Neural cell (in vitro differentiated cells): ENCODE measurements around the gene GALNT10. TPM values are rescaled to one million over a fixed set of nuclear protein-coding genes. Genes with fewer than 3 reads are reported as not detected.

Experiments
- H2AFZ ChIP-seq: fragments of 200-600, 300-800 bp; sonication (generic), shearing (Covaris generic); 2 replicates; pipeline ENCODE4 v1.6.0; 2014; ENCODE audit warnings: low read depth, mild to moderate bottlenecking, antibody characterized with exemption, low read length, moderate library complexity
- H3F3A ChIP-seq: fragments of 200-600 bp; shearing (Covaris generic); 2 replicates; pipeline ENCODE4 v1.6.1; 2016; ENCODE audit warnings: mild to moderate bottlenecking, moderate library complexity, mixed read lengths, antibody characterized with exemption, low read length; ENCODE audit not compliant: insufficient read depth, poor library complexity, severe bottlenecking
- H3K27ac ChIP-seq: fragments of 200-600, 300-800 bp; sonication (generic), shearing (Covaris generic); 2 replicates; pipeline ENCODE4 v1.5.1; 2014; ENCODE audit warnings: mild to moderate bottlenecking, low read length, moderate library complexity
- H3K27me3 ChIP-seq: fragments of 300-800, 200-600 bp; sonication (generic), shearing (Covaris generic); 2 replicates; pipeline ENCODE4 v1.6.0; 2014; ENCODE audit warnings: mild to moderate bottlenecking, low read depth, low read length, moderate library complexity; ENCODE audit not compliant: insufficient read depth
- H3K36me3 ChIP-seq: fragments of 300-800, 200-600 bp; sonication (generic), shearing (Covaris generic); 2 replicates; pipeline ENCODE4 v1.5.1; 2014; ENCODE audit warnings: mild to moderate bottlenecking, antibody characterized with exemption, low read length, moderate library complexity; ENCODE audit not compliant: insufficient read depth
- H3K4me2 ChIP-seq: fragments of 300-800, 200-600 bp; sonication (generic), shearing (Covaris generic); 2 replicates; pipeline ENCODE4 v1.6.0; 2014; ENCODE audit warnings: mild to moderate bottlenecking, low read length
- H3K4me3 ChIP-seq: fragments of 300-800, 200-600 bp; sonication (generic), shearing (Covaris generic); 2 replicates; pipeline ENCODE4 v1.5.1; 2014; ENCODE audit warnings: mild to moderate bottlenecking, low read length, moderate library complexity
- H3K79me2 ChIP-seq: fragments of 200-600 bp; shearing (Covaris generic); replicated peaks from 2 replicates; pipeline ENCODE4 v1.6.0; 2014; ENCODE audit warnings: mild to moderate bottlenecking, low read length, moderate library complexity; ENCODE audit not compliant: insufficient read depth
- H3K9ac ChIP-seq: fragments of 300-800, 200-600 bp; sonication (generic), shearing (Covaris generic); 2 replicates; pipeline ENCODE4 v1.6.1; 2016; ENCODE audit warnings: mild to moderate bottlenecking, low read length, mixed read lengths
- H3K9me2 ChIP-seq: fragments of 200-600 bp; shearing (Covaris generic); 2 replicates; pipeline ENCODE4 v1.6.1; 2016; ENCODE audit warnings: mild to moderate bottlenecking, low read length, mixed read lengths; ENCODE audit not compliant: insufficient read depth
- H3K9me3 ChIP-seq: fragments of 200-600, 300-800 bp; sonication (generic), shearing (Covaris generic); 2 replicates; pipeline ENCODE4 v1.6.1; 2016; ENCODE audit warnings: mild to moderate bottlenecking, mixed run types, low read length, moderate library complexity, mixed read lengths
- H4K20me1 ChIP-seq: fragments of 200-600 bp; shearing (Covaris generic); 2 replicates; pipeline ENCODE4 v1.6.1; 2016; ENCODE audit warnings: mild to moderate bottlenecking, mixed run types; ENCODE audit not compliant: insufficient read depth
- EP300 ChIP-seq: fragments of 450-650 bp; conservative IDR thresholded peaks from 2 replicates; pipeline ENCODE4 v1.6.1; 2014; ENCODE audit warnings: antibody characterized with exemption, mild to moderate bottlenecking, moderate library complexity; ENCODE audit not compliant: poor library complexity, severe bottlenecking
- EZH2 ChIP-seq: fragments of 200-600, 300-800 bp; shearing (Covaris generic), sonication (generic); IDR thresholded peaks from 2 replicates; pipeline ENCODE4 v1.6.1; 2014; ENCODE audit warnings: antibody characterized with exemption, low read length, borderline replicate concordance, mild to moderate bottlenecking; ENCODE audit not compliant: insufficient read depth, poor library complexity, severe bottlenecking
- MXI1 ChIP-seq: fragments of 450-650 bp; conservative IDR thresholded peaks from 2 replicates; pipeline ENCODE4 v1.6.1; 2014; ENCODE audit warnings: antibody characterized with exemption, mild to moderate bottlenecking; ENCODE audit not compliant: poor library complexity, severe bottlenecking
- POLR2AphosphoS5 ChIP-seq: IDR thresholded peaks from 2 replicates; pipeline ENCODE4 v1.6.1; 2012
- RAD21 ChIP-seq: fragments of 450-650 bp; conservative IDR thresholded peaks from 2 replicates; pipeline ENCODE4 v1.6.1; 2014; ENCODE audit warnings: antibody characterized with exemption, mild to moderate bottlenecking, moderate library complexity
- SMC3 ChIP-seq: fragments of 450-650 bp; conservative IDR thresholded peaks from 2 replicates; pipeline ENCODE4 v1.6.1; 2014; ENCODE audit warnings: antibody characterized with exemption, mild to moderate bottlenecking, moderate library complexity; ENCODE audit not compliant: poor library complexity
- TAF1 ChIP-seq: IDR thresholded peaks from 2 replicates; pipeline ENCODE4 v1.6.1; 2012; ENCODE audit warnings: low read depth
- polyA plus RNA-seq: library from polyadenylated mRNA; depleted of rRNA; stranded (reverse); fragments of >200 nt; gene quantifications from 2 replicates; pipeline ENCODE4 v1.2.3, GENCODE V29; 2014
- TF ChIP-seq, protein P1 (sequence below): IDR thresholded peaks from 2 replicates; pipeline ENCODE4 v1.6.1; 2012; ENCODE audit warnings: borderline replicate concordance
- TF ChIP-seq, protein P2 (sequence below): fragments of 450-650 bp; IDR thresholded peaks from 2 replicates; pipeline ENCODE4 v1.5.1; 2014; ENCODE audit warnings: antibody characterized with exemption, mild to moderate bottlenecking, moderate library complexity; ENCODE audit not compliant: poor library complexity, severe bottlenecking

GALNT10 gene
- polyA plus RNA-seq, 1 donor from 2014 or later, result 3.1 TPM

DNA sequence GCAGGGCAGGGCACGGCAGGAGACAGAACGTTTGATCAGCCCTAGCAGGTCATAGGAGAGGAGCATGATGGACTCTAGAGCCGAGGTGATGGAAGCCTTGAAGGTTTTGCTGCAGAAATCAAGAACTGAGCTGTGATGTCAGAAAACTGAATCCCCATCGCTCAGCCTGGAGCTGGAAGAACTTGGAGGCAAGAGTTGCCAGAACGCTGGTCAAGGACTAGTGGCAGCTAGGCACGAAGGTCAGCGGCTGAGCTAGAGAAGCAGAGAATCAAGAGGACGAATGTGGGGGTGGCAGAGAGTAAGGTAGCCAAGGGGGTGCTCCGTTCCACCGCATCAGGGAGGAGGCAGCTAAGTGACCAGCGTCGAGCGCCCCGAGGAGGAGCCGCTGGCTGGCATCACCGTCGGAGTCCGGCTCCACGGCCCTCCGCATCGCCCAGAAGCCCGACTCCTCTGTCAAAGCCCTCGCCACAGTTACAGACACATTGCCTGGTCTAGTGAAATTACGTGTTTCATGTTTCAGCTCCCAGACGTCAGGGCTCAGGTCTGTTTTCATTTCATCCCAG lies 1.2 kb upstream of the GALNT10 start:
- no peak overlapping the region for H3K27ac ChIP-seq
- no peak overlapping the region for H2AFZ ChIP-seq
- H3K79me2 ChIP-seq, result no peaks in the 10 kb centered on the region
- no peaks in the 10 kb centered on the region for H3K9me2 ChIP-seq
- H3K4me2 ChIP-seq, result peak overlapping the region; percentile 42
- H3K9me3 ChIP-seq, result no peaks in the 10 kb centered on the region
- H3K4me3 ChIP-seq, result peak overlapping the region; percentile 96
- no peaks in the 10 kb centered on the region for H3F3A ChIP-seq
- peak overlapping the region; percentile 58 for H3K9ac ChIP-seq
- peaks cover 16% of the 10 kb centered on the region for H3K27me3 ChIP-seq
- no peaks in the 10 kb centered on the region for H4K20me1 ChIP-seq
- TF ChIP-seq MXI1, result no peak
- no peak for TF ChIP-seq SMC3
- TF ChIP-seq EP300, result no peak
- TF ChIP-seq RAD21, result no peak
- TF ChIP-seq EZH2, result no peak
- TF ChIP-seq, protein P1, sequence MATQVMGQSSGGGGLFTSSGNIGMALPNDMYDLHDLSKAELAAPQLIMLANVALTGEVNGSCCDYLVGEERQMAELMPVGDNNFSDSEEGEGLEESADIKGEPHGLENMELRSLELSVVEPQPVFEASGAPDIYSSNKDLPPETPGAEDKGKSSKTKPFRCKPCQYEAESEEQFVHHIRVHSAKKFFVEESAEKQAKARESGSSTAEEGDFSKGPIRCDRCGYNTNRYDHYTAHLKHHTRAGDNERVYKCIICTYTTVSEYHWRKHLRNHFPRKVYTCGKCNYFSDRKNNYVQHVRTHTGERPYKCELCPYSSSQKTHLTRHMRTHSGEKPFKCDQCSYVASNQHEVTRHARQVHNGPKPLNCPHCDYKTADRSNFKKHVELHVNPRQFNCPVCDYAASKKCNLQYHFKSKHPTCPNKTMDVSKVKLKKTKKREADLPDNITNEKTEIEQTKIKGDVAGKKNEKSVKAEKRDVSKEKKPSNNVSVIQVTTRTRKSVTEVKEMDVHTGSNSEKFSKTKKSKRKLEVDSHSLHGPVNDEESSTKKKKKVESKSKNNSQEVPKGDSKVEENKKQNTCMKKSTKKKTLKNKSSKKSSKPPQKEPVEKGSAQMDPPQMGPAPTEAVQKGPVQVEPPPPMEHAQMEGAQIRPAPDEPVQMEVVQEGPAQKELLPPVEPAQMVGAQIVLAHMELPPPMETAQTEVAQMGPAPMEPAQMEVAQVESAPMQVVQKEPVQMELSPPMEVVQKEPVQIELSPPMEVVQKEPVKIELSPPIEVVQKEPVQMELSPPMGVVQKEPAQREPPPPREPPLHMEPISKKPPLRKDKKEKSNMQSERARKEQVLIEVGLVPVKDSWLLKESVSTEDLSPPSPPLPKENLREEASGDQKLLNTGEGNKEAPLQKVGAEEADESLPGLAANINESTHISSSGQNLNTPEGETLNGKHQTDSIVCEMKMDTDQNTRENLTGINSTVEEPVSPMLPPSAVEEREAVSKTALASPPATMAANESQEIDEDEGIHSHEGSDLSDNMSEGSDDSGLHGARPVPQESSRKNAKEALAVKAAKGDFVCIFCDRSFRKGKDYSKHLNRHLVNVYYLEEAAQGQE, result no peak
- TF ChIP-seq, protein P2, sequence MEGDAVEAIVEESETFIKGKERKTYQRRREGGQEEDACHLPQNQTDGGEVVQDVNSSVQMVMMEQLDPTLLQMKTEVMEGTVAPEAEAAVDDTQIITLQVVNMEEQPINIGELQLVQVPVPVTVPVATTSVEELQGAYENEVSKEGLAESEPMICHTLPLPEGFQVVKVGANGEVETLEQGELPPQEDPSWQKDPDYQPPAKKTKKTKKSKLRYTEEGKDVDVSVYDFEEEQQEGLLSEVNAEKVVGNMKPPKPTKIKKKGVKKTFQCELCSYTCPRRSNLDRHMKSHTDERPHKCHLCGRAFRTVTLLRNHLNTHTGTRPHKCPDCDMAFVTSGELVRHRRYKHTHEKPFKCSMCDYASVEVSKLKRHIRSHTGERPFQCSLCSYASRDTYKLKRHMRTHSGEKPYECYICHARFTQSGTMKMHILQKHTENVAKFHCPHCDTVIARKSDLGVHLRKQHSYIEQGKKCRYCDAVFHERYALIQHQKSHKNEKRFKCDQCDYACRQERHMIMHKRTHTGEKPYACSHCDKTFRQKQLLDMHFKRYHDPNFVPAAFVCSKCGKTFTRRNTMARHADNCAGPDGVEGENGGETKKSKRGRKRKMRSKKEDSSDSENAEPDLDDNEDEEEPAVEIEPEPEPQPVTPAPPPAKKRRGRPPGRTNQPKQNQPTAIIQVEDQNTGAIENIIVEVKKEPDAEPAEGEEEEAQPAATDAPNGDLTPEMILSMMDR, result no peak
- no peak for TF ChIP-seq TAF1
- H3K36me3 ChIP-seq, result no peaks in the 10 kb centered on the region

DNA sequence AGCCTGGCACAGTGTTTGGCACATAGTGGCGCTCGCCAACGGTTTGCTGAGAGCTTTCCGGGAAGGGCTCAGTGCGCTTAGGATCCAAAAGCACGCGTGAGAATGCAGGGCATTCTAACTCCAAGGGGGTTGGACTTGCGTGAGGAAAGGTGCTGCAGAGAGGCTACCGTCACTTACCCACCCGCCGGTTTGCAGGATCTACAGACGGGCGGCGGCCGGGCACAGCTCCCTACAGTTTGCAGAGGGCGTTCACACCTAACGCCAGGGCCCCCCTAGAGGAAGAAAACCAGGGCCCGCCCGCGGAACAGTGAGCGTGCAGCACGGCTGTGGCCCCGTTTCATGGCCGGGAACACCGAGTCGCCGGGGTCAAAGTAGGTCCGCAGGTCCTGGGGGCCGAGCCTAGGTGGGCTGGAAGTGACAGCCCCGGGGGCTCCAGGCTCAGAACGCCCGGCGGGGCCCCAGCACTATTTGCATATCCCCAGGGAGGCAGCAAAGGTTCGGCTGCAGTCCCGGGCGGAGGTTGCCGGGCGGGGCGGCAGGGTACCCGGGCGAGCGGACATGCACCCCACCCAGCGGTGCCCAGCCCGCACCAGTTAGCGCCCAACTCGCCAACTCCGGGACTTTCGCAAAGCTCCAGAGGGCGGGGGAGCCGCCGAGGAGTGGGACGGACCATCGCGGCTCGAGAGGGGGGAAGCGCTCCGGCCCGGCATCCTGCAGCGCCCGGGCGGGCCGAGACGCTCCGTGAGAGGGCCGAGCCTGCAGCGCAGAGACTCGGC lies 526 bp upstream of the GALNT10 start:
- no peaks in the 10 kb centered on the region for H3F3A ChIP-seq
- H3K27ac ChIP-seq, result no peak overlapping the region

More for the DNA sequence above, 526 bp upstream of the GALNT10 start:
- Histone ChIP-seq H3K9me2 (no peaks in the 10 kb centered on the region), H4K20me1 (no peaks in the 10 kb centered on the region), H3K4me2 (peak overlapping the region; percentile 42), H3K79me2 (no peaks in the 10 kb centered on the region), H3K9me3 (no peaks in the 10 kb centered on the region), H3K4me3 (peak overlapping the region; percentile 96), H3K27me3 (peaks cover 16% of the 10 kb centered on the region), H3K9ac (peak overlapping the region; percentile 58), H2AFZ (peak overlapping the region; percentile 28), H3K36me3 (no peaks in the 10 kb centered on the region)
- TF ChIP-seq, protein P2, result peak; percentile 66
- TF ChIP-seq EZH2 (no peak), RAD21 (peak; percentile 44), SMC3 (peak; percentile 59), POLR2AphosphoS5 (peak; percentile 11)
